Mesothelial cell of epicardium (in vitro differentiated cells): ENCODE results near the gene ZFHX2. TPM values are rescaled to one million over a fixed set of nuclear protein-coding genes. Genes with fewer than 3 reads are reported as not detected.
A peak's percentile ranks its signal among the peaks of the same experiment; 100 is the strongest.

ENCODE experiments used
- DNase-seq, 2 experiments: peaks; one replicate each; pipeline ENCODE4 v3.0.0; 2021; ENCODE audit warnings: low spot score in 2 of 2; ENCODE audit not compliant: unreplicated experiment in 2 of 2
- H3K27ac Mint-ChIP-seq: 2 replicates; pipeline ENCODE4 v1.8.0; 2021; ENCODE audit warnings: mixed read lengths
- H3K27me3 Mint-ChIP-seq: 2 replicates; pipeline ENCODE4 v1.8.0; 2021; ENCODE audit warnings: low read depth, mixed read lengths
- H3K36me3 Mint-ChIP-seq: 2 replicates; pipeline ENCODE4 v1.8.0; 2021; ENCODE audit warnings: mixed read lengths
- H3K4me1 Mint-ChIP-seq: 2 replicates; pipeline ENCODE4 v1.8.0; 2021; ENCODE audit warnings: mixed read lengths
- H3K4me3 Mint-ChIP-seq: 2 replicates; pipeline ENCODE4 v1.8.0; 2021; ENCODE audit warnings: mild to moderate bottlenecking, moderate library complexity, mixed read lengths
- H3K9me3 Mint-ChIP-seq: 2 replicates; pipeline ENCODE4 v1.8.0; 2021; ENCODE audit warnings: mixed read lengths
- total RNA-seq: library from RNA; stranded (reverse); gene quantifications from 3 replicates; pipeline ENCODE4 v1.2.1, GENCODE V29; 2021
- TF ChIP-seq, protein P1 (sequence below): fragments of 200-600 bp; sonication (generic); IDR thresholded peaks from one replicate; pipeline ENCODE4 v1.5.0; 2021; ENCODE audit warnings: antibody characterized with exemption; ENCODE audit not compliant: unreplicated experiment

ZFHX2 gene
- total RNA-seq, 1 donor from 2014 or later = 13.7 TPM

DNA sequence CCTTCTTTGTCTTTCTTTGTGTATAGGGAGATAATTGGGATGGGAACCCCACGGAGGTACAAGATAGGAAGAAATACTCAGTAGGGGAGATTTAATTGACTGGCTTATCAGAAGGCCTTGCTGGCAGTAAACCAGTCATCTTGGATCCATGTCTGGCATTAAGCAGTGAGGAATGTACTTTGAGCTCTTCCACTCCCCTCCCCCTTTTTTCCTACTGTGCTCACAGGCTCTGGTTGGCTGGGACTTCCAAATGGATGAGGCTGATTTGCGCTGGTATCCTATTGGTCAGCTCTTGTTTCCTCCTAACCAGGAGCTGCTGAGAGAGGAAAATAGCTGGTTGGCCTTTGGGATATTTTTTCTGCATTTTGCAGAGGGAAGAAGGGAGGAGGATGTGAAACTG is 57.3 kb downstream of the ZFHX2 start:
- no peaks in the 10 kb centered on the region for H3K9me3 Mint-ChIP-seq
- no peak for DNase-seq
- peaks cover 4% of the 10 kb centered on the region for H3K36me3 Mint-ChIP-seq
- no peak overlapping the region for H3K4me3 Mint-ChIP-seq
- H3K4me1 Mint-ChIP-seq = peaks cover 6% of the 10 kb centered on the region
- TF ChIP-seq, protein P1, sequence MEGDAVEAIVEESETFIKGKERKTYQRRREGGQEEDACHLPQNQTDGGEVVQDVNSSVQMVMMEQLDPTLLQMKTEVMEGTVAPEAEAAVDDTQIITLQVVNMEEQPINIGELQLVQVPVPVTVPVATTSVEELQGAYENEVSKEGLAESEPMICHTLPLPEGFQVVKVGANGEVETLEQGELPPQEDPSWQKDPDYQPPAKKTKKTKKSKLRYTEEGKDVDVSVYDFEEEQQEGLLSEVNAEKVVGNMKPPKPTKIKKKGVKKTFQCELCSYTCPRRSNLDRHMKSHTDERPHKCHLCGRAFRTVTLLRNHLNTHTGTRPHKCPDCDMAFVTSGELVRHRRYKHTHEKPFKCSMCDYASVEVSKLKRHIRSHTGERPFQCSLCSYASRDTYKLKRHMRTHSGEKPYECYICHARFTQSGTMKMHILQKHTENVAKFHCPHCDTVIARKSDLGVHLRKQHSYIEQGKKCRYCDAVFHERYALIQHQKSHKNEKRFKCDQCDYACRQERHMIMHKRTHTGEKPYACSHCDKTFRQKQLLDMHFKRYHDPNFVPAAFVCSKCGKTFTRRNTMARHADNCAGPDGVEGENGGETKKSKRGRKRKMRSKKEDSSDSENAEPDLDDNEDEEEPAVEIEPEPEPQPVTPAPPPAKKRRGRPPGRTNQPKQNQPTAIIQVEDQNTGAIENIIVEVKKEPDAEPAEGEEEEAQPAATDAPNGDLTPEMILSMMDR = no peak
- no peaks in the 10 kb centered on the region for H3K27me3 Mint-ChIP-seq
- H3K27ac Mint-ChIP-seq = no peak overlapping the region

DNA sequence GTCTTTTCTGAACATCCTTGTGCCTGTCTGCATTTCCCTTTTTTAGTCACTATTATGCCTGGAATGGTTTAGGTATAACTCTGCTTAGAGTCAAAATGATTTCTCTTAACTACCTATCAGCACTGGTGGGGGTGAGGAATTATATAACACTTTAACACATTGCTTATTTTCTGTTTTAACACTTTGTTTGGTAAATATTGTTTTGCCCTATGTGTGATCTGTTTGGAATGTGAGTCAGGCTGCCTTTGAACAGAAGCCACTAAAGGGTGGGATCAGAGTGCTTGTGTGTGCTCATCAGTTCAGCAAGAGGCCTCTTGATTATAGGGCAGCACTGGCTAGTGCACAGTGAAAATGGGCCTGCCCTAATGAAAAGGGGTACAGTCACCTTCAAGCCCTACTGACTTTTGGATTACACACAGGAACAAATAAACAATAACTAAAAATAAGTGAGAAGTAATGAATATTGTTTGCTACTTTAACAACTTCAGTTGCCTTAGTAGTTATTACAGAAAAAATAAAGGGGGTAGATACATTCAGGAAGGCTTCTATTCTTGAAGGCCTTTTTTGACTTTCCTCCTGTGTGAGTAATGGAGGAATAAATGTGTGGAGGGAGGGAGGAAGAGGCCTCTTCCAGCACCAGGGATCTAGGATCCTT is 58.8 kb downstream of the ZFHX2 start:
- no peak for DNase-seq
- TF ChIP-seq, protein P1 = no peak
- no peak overlapping the region for H3K4me3 Mint-ChIP-seq
- no peaks in the 10 kb centered on the region for H3K27me3 Mint-ChIP-seq
- H3K27ac Mint-ChIP-seq = peak overlapping the region; percentile 24
- peaks cover 4% of the 10 kb centered on the region for H3K36me3 Mint-ChIP-seq
- H3K9me3 Mint-ChIP-seq = no peaks in the 10 kb centered on the region
- H3K4me1 Mint-ChIP-seq = peaks cover 6% of the 10 kb centered on the region

DNA sequence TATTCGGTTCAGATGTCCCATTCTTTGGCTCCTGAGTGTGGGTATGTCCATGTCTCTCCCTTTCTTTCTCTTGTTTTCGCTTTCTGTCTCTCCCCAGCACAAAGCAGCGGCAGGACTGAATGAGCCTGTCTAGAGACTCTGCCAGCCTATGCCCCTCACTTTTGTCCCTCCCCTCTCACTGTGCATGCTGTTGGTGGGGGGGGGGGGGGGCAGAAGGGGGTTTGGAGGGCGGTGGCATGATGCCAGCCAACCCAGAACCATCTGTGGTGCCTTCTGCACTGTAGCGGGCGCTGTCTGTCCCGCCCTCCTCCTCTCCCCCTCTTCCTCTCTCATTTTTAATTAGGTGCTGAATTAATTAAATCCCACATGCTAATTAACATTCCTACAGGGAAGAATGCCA is 64.3 kb downstream of the ZFHX2 start:
- Mint-ChIP-seq H3K9me3 (no peaks in the 10 kb centered on the region), H3K27ac (no peak overlapping the region), H3K36me3 (no peaks in the 10 kb centered on the region), H3K27me3 (no peaks in the 10 kb centered on the region), H3K4me3 (no peak overlapping the region), H3K4me1 (peaks cover 11% of the 10 kb centered on the region)
- TF ChIP-seq, protein P1 = no peak
- no peak for DNase-seq

DNA sequence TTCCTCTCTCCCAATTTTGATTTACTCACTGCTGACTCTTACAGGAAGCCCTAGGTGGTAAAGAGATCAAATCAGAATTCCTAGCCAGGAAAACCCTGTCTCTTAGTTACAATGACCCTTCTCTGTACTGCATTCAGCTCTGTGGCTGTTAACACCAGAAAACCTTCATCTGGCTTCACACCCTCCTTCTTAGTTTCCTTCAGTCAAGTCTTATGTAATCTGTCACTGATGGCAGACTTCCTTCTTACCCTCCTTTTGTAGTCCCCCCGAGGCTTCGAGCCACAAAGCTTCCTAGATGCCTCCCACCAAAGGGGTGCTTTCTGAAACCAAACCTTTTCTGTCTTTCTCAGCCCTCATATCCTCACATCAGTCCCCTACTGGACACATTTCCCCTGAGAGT is 65.5 kb downstream of the ZFHX2 start:
- no peaks in the 10 kb centered on the region for H3K9me3 Mint-ChIP-seq
- H3K4me3 Mint-ChIP-seq = no peak overlapping the region
- TF ChIP-seq, protein P1 = no peak
- peaks cover 16% of the 10 kb centered on the region for H3K4me1 Mint-ChIP-seq
- no peaks in the 10 kb centered on the region for H3K36me3 Mint-ChIP-seq
- no peak for DNase-seq
- H3K27me3 Mint-ChIP-seq = no peaks in the 10 kb centered on the region
- no peak overlapping the region for H3K27ac Mint-ChIP-seq

DNA sequence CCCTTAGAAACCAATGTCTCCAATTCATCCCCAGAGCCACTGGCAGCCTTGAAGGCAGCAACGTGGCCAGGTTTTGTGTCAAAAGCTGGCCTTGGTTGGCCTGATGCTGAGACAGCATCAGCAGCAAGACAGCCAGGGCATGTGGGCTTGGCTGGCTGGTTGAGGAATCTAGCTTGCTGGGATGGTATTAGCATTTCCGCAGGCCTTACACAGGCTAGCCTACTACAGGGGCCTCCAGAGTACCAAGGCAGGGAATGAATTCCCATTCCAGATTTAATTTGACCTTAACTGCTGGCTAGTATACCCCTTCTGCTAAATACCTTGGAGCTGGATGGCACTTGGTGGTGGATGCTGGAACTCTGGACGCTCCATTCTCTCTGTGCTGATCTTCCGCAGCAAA is 66.2 kb downstream of the ZFHX2 start:
- H3K9me3 Mint-ChIP-seq = no peaks in the 10 kb centered on the region
- H3K27me3 Mint-ChIP-seq = no peaks in the 10 kb centered on the region
- H3K27ac Mint-ChIP-seq = no peak overlapping the region
- TF ChIP-seq, protein P1 = no peak
- H3K36me3 Mint-ChIP-seq = no peaks in the 10 kb centered on the region
- no peak for DNase-seq
- peaks cover 16% of the 10 kb centered on the region for H3K4me1 Mint-ChIP-seq
- H3K4me3 Mint-ChIP-seq = no peak overlapping the region
